OCI-LY7 (cell line): ENCODE measurements around the gene SCFD2.

ENCODE experiments used
- EZH2phosphoT487 ChIP-seq: fragments of 200-600 bp; sonication (generic); IDR thresholded peaks from 2 replicates; pipeline ENCODE4 v1.6.1; 2018; ENCODE audit warnings: low read depth, borderline replicate concordance, mild to moderate bottlenecking, mixed run types, antibody characterized with exemption, low read length, moderate library complexity, mixed read lengths
- TF ChIP-seq, protein P1 (sequence below): fragments of 200-600 bp; sonication (generic); conservative IDR thresholded peaks from 2 replicates; pipeline ENCODE4 v1.5.1; 2014; ENCODE audit warnings: mild to moderate bottlenecking, antibody characterized with exemption, low read length, moderate library complexity, mixed read lengths

DNA sequence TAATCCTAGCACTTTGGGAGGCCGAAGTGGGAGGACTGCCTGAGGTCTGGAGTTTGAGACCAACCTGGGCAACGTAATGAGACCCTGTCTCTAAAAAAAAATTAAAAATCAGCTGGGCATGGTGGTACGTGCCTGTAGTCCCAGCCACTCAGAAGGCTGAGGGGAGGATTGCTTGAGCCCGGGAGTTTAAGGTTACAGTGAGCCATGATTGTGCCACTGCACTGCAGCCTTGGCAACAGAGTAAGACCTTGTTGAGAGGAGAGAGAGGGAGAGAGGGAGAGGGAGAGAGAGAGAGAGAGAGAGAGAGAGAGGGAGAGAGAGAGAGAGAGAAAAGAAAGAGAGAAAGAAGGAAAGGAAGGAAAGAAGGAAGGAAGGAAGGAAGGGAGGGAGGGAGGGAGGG lies 358.8 kb downstream of the SCFD2 start:
- TF ChIP-seq, protein P1, sequence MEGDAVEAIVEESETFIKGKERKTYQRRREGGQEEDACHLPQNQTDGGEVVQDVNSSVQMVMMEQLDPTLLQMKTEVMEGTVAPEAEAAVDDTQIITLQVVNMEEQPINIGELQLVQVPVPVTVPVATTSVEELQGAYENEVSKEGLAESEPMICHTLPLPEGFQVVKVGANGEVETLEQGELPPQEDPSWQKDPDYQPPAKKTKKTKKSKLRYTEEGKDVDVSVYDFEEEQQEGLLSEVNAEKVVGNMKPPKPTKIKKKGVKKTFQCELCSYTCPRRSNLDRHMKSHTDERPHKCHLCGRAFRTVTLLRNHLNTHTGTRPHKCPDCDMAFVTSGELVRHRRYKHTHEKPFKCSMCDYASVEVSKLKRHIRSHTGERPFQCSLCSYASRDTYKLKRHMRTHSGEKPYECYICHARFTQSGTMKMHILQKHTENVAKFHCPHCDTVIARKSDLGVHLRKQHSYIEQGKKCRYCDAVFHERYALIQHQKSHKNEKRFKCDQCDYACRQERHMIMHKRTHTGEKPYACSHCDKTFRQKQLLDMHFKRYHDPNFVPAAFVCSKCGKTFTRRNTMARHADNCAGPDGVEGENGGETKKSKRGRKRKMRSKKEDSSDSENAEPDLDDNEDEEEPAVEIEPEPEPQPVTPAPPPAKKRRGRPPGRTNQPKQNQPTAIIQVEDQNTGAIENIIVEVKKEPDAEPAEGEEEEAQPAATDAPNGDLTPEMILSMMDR: no peak
- no peak for TF ChIP-seq EZH2phosphoT487
